ENCODE results near the gene DIPK1A.

DIPK1A gene

GRCh38 chr1:92870591-92870990 lies 90.7 kb downstream of the DIPK1A start:
- no peak for FAIRE-seq

- FAIRE-seq = no peak
Measured at GRCh38 chr1:92864131-92864530, 97.1 kb downstream of the DIPK1A start.

GRCh38 chr1:92862605-92863004 lies 98.7 kb downstream of the DIPK1A start:
- FAIRE-seq = no peak

GRCh38 chr1:92859400-92860039 lies 101.7 kb downstream of the DIPK1A start:
- no peak for FAIRE-seq

- peak; percentile 99 for FAIRE-seq
Measured at GRCh38 chr1:92858564-92859399, 102.5 kb downstream of the DIPK1A start.

- FAIRE-seq = no peak
Measured at GRCh38 chr1:92857817-92858216, 103.4 kb downstream of the DIPK1A start.

GRCh38 chr1:92855236-92855635 lies 106.0 kb downstream of the DIPK1A start:
- no peak for FAIRE-seq

- no peak for FAIRE-seq
Measured at GRCh38 chr1:92854101-92854785, 107.0 kb downstream of the DIPK1A start.

- FAIRE-seq = no peak
Measured at GRCh38 chr1:92853299-92853698, 108.0 kb downstream of the DIPK1A start.

GRCh38 chr1:92851729-92852128 lies 109.5 kb downstream of the DIPK1A start:
- FAIRE-seq = no peak

- no peak for FAIRE-seq
Measured at GRCh38 chr1:92850019-92850418, 111.2 kb downstream of the DIPK1A start.

- no peak for FAIRE-seq
Measured at GRCh38 chr1:92848201-92848600, 113.1 kb downstream of the DIPK1A start.

- no peak for FAIRE-seq
Measured at GRCh38 chr1:92845908-92846307, 115.4 kb downstream of the DIPK1A start.

- no peak for FAIRE-seq
Measured at GRCh38 chr1:92844439-92844838, 116.8 kb downstream of the DIPK1A start.

GRCh38 chr1:92843429-92844352 lies 117.6 kb downstream of the DIPK1A start:
- FAIRE-seq = no peak

- no peak for FAIRE-seq
Measured at GRCh38 chr1:92843046-92843423, 118.2 kb downstream of the DIPK1A start.

GRCh38 chr1:92842082-92843045 lies 118.9 kb downstream of the DIPK1A start:
- FAIRE-seq = no peak

GRCh38 chr1:92840600-92840999 lies 120.7 kb downstream of the DIPK1A start:
- FAIRE-seq = no peak

- FAIRE-seq = no peak
Measured at GRCh38 chr1:92839442-92839841, 121.8 kb downstream of the DIPK1A start.

- FAIRE-seq = no peak
Measured at GRCh38 chr1:92838519-92838918, 122.7 kb downstream of the DIPK1A start.

GRCh38 chr1:92837062-92837461 lies 124.2 kb downstream of the DIPK1A start:
- FAIRE-seq = no peak

- no peak for FAIRE-seq
Measured at GRCh38 chr1:92834617-92835016, 126.6 kb downstream of the DIPK1A start.
